AG09319 (cell line): ENCODE results near the gene POU2AF1.

ENCODE experiments used
- DNase-seq: peaks from one replicate; pipeline ENCODE4 v3.0.0-alpha.2; 2010; ENCODE audit warnings: low read depth; ENCODE audit errors: extremely low read depth
- CTCF ChIP-seq: IDR thresholded peaks from 2 replicates; pipeline ENCODE4 v1.5.1; 2011; ENCODE audit warnings: low read depth, mild to moderate bottlenecking, inconsistent platforms, low read length, moderate library complexity

Gene POU2AF1

GRCh38 chr11:111416231-111416960 lies 37.3 kb upstream of the POU2AF1 start:
- TF ChIP-seq CTCF = no peak
- DNase-seq = no peak

GRCh38 chr11:111414936-111415335 lies 35.9 kb upstream of the POU2AF1 start:
- TF ChIP-seq CTCF = no peak
- no peak for DNase-seq

DNA sequence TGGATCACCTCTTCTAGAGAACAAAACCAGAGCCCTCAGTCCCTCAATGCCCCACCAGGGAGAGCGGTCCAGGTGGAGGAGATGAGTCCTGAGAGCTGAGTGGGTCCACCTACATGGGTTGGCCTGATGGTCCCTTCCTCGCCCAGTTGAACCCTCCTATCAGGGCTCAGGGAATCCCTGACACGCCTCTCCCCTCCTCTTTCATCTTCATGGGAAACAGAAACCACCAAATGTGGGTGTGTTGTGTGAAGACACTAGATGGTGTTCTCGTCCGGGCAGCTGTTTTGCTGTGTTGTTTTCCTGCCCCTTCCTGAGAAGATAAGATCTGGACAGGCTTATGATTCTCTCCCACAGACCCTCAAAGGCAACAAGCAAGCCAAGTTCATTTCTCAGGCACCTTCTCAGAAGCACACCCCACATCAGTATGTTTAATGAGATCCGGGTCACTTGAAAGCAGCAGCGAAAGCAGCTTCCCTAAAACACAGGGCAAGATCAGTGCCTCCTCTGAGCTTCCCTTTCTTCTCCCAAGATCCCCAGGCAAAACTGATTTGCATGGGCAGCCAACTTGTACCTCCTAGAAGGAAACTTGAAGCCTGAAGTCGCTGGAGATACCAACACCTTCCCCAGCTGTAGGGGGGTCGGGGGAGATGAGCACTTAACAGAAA lies 35.3 kb upstream of the POU2AF1 start:
- no peak for DNase-seq
- TF ChIP-seq CTCF = no peak

DNA sequence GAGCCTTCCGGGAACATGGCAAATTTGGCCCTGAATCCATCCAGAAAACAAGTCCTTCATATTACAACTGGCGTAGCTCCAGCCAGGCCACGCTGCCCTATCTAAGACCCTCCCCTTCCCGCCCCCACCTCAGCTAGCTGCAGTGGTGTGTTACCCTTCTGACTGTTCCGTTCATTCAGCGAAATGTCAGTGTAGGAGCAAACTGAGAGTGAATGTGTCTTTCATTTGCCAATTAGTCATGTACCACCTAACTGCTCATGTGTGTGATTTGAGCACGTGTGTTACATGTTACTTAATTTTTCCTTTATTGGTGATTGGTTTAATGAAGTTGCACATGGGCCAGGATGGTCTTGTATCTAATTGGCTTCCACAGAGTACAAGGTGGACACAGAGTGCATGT lies 34.8 kb upstream of the POU2AF1 start:
- no peak for DNase-seq
- TF ChIP-seq CTCF = no peak

- no peak for DNase-seq
- TF ChIP-seq CTCF = no peak
Measured at GRCh38 chr11:111412293-111412692, 33.2 kb upstream of the POU2AF1 start.

DNA sequence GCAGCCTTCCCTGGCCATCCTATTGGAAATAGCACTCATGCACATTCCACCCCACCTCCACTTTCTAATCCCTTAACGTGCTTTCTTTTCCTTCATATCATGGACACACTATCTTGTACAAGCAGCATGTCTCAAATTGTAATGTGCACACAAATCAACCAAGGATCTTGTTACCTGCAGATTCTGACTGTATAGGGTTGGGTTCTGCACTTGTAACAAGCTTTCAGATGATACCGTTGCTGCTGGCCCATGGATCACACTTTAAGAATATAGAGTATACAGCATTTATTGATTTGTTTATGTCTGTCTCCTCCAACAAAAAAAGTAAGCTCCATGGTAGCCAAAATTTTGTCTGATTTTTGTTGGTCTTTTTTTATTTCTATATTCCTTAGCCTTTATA lies 32.4 kb upstream of the POU2AF1 start:
- no peak for DNase-seq
- no peak for TF ChIP-seq CTCF

DNA sequence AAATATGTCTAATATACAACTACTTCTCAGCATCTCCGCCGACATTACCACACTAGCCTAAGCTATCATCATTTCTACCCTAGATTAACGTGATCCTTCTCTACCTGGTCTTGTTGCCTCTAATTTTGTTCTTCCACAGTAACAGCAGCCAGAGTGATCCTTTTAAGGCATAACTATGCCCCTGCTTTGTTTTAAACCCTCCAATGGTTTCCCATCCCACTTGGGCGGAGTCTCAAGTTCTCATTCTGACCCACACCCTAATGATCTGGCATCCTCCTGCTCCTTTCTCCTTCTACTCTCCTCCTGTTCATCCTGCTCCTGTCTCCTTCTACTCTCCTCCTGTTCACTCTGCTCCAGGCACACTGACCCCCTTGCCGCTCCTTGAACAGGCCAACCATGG lies 31.9 kb upstream of the POU2AF1 start:
- TF ChIP-seq CTCF = no peak

More for the DNA sequence above, 31.9 kb upstream of the POU2AF1 start:
- no peak for DNase-seq
